Measurements from ENCODE around the gene PRDM15. TPM values are rescaled to one million over a fixed set of nuclear protein-coding genes. Genes with fewer than 3 reads are reported as not detected.

Gene PRDM15
- total RNA-seq, 4 donors from 2014 or later, result 6.4 to 88.4 (median 21.1) TPM

GRCh38 chr21:41878831-41879189 lies 334 bp downstream of the PRDM15 start:
- intact Hi-C loops (cut with DNase I; ENCODE audit: low total_unique reads), result no loop called here
- Histone ChIP-seq H3K27me3 (no peaks in the 10 kb centered on the region), H3K4me3 (peak overlapping the region in 3 of 4 donors; percentile 57 to 79 (median 58)), H3K27ac (peak overlapping the region; percentile 73 to 78 (median 75)), H3K9me3 (no peaks in the 10 kb centered on the region), H3K4me1 (peaks cover 4 to 18% (median 12%) of the 10 kb centered on the region in 4 donors), H3K36me3 (no peaks in the 10 kb centered on the region)
- peak; percentile 84 for DNase-seq
- TF ChIP-seq EP300 (IDR thresholded peaks at IDR 0.05; ENCODE audit: low read depth), result no peak
- WGBS, 2 donors (ENCODE audit: low coverage in 1 of 2), result no CpG with 5 or more reads among the region's 65 CpGs
- in situ Hi-C loops (cut with MboI; ENCODE audit: low pct_ligation_motif_present in 1 of 4, low pct_unique_long_range_greater_than_20kb in 1 of 4, low sequenced_read_pairs in 3 of 4), result no loop called here

GRCh38 chr21:41877901-41878830 lies 978 bp downstream of the PRDM15 start:
- peak overlapping the region; percentile 57 to 79 (median 66) for H3K4me3 ChIP-seq
- 0 to 8% methylated on average over 7 to 30 of the region's 48 CpGs for WGBS, 2 donors (ENCODE audit: low coverage in 1 of 2)
- H3K4me1 ChIP-seq, result peaks cover 4 to 18% (median 12%) of the 10 kb centered on the region in 4 donors
- intact Hi-C loops (cut with DNase I; ENCODE audit: low total_unique reads) (no loop called here), in situ Hi-C loops (cut with MboI; ENCODE audit: low pct_ligation_motif_present in 1 of 4, low pct_unique_long_range_greater_than_20kb in 1 of 4, low sequenced_read_pairs in 3 of 4) (no loop called here)
- peak; percentile 61 for DNase-seq
- H3K27ac ChIP-seq, result peak overlapping the region; percentile 51 to 76 (median 74)
- no peaks in the 10 kb centered on the region for H3K36me3 ChIP-seq
- TF ChIP-seq POLR2AphosphoS5 (IDR thresholded peaks at IDR 0.05) (no peak), POLR2A (IDR thresholded peaks at IDR 0.05) (no peak), CTCF (IDR thresholded peaks at IDR 0.05) (no peak), EP300 (IDR thresholded peaks at IDR 0.05; ENCODE audit: low read depth) (no peak)
- H3K9me3 ChIP-seq, result no peaks in the 10 kb centered on the region
- no peaks in the 10 kb centered on the region for H3K27me3 ChIP-seq

- H3K4me3 ChIP-seq, result peak overlapping the region in 1 of 4 donors; percentile 79
- no peaks in the 10 kb centered on the region for H3K27me3 ChIP-seq
- H3K36me3 ChIP-seq, result no peaks in the 10 kb centered on the region
- 87% methylated on average over 7 to 11 of the region's 11 CpGs for WGBS, 2 donors (ENCODE audit: low coverage in 1 of 2)
- H3K4me1 ChIP-seq, result peaks cover 4 to 18% (median 12%) of the 10 kb centered on the region in 4 donors
- intact Hi-C loops (cut with DNase I; ENCODE audit: low total_unique reads), result no loop called here
- no peak for DNase-seq
- H3K27ac ChIP-seq, result no peak overlapping the region
- TF ChIP-seq CTCF (IDR thresholded peaks at IDR 0.05) (no peak), EP300 (IDR thresholded peaks at IDR 0.05; ENCODE audit: low read depth) (no peak), POLR2A (IDR thresholded peaks at IDR 0.05) (no peak), POLR2AphosphoS5 (IDR thresholded peaks at IDR 0.05) (no peak)
- in situ Hi-C loops (cut with MboI; ENCODE audit: low pct_ligation_motif_present in 1 of 4, low pct_unique_long_range_greater_than_20kb in 1 of 4, low sequenced_read_pairs in 3 of 4), result no loop called here
- H3K9me3 ChIP-seq, result no peaks in the 10 kb centered on the region
These were observed 2.1 kb downstream of the PRDM15 start for GRCh38 chr21:41876928-41877652.

GRCh38 chr21:41876396-41876795 lies 2.7 kb downstream of the PRDM15 start:
- TF ChIP-seq EP300 (IDR thresholded peaks at IDR 0.05; ENCODE audit: low read depth) (no peak), CTCF (IDR thresholded peaks at IDR 0.05) (no peak), POLR2AphosphoS5 (IDR thresholded peaks at IDR 0.05) (no peak), POLR2A (IDR thresholded peaks at IDR 0.05) (no peak)
- in situ Hi-C loops (cut with MboI; ENCODE audit: low pct_ligation_motif_present in 1 of 4, low pct_unique_long_range_greater_than_20kb in 1 of 4, low sequenced_read_pairs in 3 of 4), result no loop called here
- Histone ChIP-seq H3K4me3 (no peak overlapping the region), H3K27ac (no peak overlapping the region), H3K4me1 (peaks cover 4 to 18% (median 12%) of the 10 kb centered on the region in 4 donors), H3K36me3 (no peaks in the 10 kb centered on the region), H3K9me3 (no peaks in the 10 kb centered on the region), H3K27me3 (no peaks in the 10 kb centered on the region)
- no peak for DNase-seq
- 88% methylated on average over 4 of the region's 8 CpGs; no CpG with 5 or more reads in 1 of the 2 donors for WGBS, 2 donors (ENCODE audit: low coverage in 1 of 2)
- intact Hi-C loops (cut with DNase I; ENCODE audit: low total_unique reads), result no loop called here

Data from transverse colon (tissue), 4 donors.